NCI-H446 treated with DMSO at 0.1 percent for 48 hours (cell line): ENCODE results near the gene CA11.
A peak's percentile ranks its signal among the peaks of the same experiment; 100 is the strongest.
"Not testable (repeated sequence)": the region's sequence is repeated elsewhere in the genome, so short reads cannot be mapped to it uniquely, and the experiment has no call there.

ENCODE experiments used
- DNase-seq: peaks from one replicate; lab custom pipeline; 2025; lab: John Stamatoyannopoulos, UW

The CA11 gene

GRCh38 chr19:48641850-48642249 is 4.1 kb downstream of the CA11 start:
- no peak for DNase-seq

DNA sequence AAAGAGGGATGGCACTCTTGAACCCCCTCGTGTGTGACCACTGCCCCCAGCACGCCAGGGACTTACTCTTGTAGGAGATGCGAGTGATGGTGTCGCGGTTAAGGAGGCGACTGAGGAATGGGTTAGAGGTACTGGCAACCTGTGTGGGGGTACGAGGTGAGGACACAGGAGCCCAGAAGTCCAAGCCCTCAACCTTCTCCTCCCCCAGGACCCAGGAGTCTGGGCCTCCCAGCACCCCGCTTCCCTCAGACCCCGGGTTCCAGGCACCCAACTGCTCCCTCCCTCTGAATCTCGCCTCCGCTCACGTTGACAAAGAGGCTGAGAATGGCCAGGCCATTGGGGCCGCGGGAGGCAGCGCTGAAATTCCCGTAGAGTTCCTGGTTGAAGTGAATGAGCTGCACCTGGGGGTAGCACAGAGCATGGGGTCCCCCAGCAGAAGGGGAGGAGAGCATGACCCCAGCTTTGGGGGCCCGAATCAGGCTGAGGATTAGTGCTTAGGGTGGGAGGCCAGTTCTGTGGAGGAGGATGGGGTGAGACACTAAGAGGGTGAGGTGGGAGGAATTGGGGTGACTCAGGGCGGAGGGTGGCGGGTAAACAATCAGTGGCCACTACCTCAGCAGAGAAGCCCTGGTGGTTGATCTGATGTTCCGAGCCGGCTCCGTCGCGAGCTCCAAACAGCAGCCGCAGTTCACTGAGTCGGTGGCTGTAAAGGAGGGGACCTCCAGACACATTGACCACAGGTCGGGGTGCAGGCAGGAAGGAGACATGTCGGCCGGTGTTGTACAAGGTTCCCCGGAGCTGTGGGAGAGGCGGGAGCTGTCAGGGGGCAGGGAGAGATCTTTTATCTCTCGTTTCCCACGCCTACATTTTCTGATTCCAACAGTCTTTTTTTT is 6.3 kb downstream of the CA11 start:
- no peak for DNase-seq

- DNase-seq = no peak
Measured at GRCh38 chr19:48638831-48639381, 7.1 kb downstream of the CA11 start.

GRCh38 chr19:48637948-48638830 is 7.8 kb downstream of the CA11 start:
- peak; percentile 90 for DNase-seq

- peak; percentile 98 for DNase-seq
Measured at GRCh38 chr19:48637449-48637947, 8.5 kb downstream of the CA11 start.

DNA sequence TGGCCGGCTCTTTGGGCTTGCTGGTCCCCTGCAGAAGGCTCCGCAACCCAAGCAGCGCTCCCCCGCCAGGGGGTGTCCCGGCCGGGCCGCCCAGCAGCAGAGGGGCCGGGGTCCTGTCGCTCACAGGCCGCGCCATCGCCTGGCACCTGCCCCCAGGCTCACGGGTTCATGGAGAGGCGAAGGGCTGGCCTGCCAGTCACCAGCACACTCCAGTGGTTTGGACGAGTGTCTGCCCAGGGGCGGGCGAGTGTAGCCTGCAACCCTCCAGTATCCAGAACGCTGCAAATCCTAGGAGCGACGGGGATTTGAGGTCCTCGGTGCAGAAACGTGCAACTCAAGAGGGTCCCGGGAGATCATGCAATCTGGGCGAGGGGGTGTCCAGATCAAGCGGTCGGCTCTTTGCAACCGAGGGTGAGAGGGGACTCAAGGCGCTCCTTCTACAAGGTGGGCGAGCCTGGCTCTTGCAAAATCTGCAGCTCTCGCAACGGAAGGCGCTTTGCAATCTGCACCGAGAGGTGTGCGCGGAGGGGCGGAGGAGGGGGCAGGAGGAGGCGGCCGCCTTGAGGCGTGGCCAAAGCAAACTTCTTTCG is 9.0 kb downstream of the CA11 start, which contains the start of gene DBP:
Gene DBP, minus strand, starts transcription at position 521 of the 590 bp plus-strand sequence. Its CDS starts 385 bp downstream, at position 136.
- DNase-seq = no peak

GRCh38 chr19:48635966-48636858 is 9.8 kb downstream of the CA11 start:
- DNase-seq = no peak

DNA sequence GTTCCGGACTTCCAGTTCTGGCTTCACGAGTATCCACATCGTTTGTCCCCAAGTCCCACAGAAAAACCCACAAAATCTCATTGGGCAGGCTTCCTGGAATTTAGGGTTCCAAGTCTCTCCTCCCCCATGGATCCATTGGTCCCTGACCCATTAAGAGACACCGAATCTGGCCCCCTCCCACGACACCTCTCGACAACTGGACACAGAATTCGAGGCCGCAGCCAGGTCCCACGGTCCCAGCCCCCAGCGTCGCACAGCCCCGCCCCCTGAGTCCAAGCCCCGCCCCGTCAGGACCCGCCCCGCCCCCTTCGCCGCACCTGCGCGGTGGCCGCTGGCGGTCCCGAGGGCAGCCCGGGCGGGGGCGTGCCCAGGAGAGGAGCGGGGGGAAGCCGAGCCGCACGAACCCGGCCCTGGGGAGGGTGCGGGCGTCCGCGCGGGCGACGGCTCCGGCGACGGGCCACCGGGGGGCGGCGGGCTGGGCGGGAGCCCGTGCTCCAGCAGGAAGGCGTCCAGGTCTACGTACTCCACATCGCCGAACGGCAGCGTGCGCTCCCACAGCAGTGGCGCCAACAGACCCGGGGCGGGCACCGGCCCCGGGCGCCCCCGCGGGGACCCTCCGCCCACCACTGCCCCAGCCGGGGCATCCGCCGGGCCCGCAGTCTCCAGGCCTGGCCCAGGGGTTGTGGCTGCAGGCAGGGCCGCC is 10.6 kb downstream of the CA11 start:
- DNase-seq = no peak

DNA sequence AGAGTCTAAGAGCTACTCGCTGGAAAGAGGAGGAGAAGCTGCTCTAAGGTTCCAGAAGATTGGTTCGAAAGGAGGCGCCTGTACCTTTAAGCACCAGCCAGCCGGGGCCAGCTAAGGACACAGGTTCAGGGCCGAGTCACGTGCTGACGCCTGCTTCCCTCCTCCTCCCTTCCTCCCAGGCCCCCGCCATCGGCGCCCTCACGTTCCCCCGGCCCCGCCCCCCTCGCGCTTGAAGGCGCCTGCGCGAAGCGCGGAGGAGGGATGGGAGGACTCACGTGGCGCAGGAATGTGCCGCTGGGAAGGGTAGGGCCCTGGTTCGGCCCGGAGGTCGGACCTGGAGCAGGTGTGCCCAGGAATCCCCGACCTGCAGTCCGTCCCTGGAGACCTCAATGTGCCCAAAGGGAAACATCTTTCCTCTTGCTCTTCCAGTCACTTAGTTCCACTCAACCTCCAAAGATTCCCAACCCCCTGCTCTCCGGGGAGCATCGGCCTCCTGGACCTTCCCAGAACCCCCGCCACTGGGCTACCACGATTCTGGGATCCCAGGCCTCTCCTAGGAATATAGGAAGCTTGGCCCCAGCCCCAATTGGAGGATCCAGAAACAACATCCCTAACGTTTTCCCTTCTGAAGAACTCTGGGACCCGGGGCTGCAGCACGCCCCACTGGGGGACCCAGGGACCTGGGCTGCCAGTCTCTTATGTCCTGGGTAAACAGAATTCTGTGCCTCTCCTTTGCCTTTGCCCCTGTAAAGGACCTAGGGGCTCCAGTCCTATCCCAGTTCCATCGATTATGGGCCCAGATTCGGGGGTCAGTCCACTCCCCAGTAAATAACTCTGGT is 11.3 kb downstream of the CA11 start:
- peak; percentile 91 for DNase-seq

DNA sequence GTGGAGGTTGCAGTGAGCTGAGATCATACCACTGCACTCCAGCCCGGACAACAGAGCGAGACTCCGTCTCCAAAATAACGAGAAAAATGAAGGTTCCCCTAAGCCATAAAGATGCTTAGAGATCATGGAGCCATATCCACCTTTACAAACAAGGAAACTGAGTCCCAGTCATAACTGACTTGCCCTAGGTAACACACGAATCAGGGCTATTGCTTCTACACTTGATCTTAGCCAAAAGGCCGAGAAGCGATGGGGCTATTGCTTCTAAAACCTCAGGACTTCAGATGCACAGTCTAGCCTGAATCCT is 12.0 kb downstream of the CA11 start:
- DNase-seq = no peak

DNA sequence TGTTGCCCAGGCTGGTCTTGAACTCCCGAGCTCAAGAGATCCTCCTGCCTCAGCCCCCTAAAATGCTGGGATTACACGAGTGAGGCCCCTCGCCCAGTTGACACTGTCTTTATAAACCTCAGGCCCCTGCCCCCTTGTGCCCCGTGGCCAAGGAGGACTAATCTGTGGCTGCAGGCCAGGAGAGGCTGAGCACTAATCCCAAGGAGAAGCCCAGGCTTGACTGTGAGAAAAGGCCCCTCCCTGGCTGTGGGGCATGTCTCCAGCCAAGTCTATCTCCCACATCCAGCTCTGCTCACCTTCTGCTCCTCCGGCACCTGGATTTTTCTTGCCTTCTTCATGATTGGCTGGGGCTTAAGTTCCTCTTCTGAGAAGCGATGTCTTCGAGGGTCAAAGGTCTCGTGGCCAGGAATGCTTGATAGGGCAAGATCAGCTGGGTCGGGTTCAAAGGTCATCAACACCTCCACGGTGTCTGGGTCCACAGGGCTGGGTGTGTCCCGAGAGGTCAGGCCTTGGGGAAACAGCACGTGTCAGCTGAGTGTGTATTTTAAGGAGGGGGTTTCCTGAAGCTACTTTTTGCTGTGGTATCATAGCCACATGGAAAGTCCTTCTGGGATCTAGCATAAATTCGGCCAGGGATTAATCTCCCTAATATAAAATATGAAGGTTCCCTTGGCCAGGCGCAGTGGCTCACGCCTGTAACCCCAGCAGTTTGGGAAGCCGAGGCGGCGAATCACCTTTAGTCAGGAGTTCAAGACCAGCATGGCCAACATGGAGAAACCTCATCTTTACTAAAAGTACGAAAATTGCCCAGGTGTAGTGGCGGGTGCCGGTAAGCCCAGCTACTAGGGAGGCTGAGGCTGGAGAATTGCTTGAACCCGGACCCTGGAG is 12.6 kb downstream of the CA11 start:
- DNase-seq = no peak

- no peak for DNase-seq
Measured at GRCh38 chr19:48632692-48633147, 13.3 kb downstream of the CA11 start.

GRCh38 chr19:48632286-48632685 is 13.7 kb downstream of the CA11 start:
- not testable (repeated sequence) for DNase-seq

GRCh38 chr19:48631225-48631624 is 14.8 kb downstream of the CA11 start:
- DNase-seq = no peak

GRCh38 chr19:48630296-48631063 is 15.5 kb downstream of the CA11 start:
- no peak for DNase-seq

GRCh38 chr19:48629599-48630295 is 16.2 kb downstream of the CA11 start:
- no peak for DNase-seq

DNA sequence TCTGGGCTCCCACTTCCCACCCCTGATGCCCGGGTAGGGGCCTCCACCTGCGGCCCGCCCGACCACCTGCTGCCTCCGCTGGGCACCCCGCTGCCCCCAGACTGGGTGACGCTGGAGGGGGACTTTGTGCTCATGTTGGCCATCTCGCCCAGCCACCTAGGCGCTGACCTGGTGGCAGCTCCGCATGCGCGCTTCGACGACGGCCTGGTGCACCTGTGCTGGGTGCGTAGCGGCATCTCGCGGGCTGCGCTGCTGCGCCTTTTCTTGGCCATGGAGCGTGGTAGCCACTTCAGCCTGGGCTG is 16.7 kb downstream of the CA11 start:
- DNase-seq = no peak
